Hippocampal formation (tissue), 2 donors: Measurements from ENCODE around the gene TTC17.
"Not testable (repeated sequence)": the region's sequence is repeated elsewhere in the genome, so short reads cannot be mapped to it uniquely, and the experiment has no call there.

Source experiments
- DNase-seq, 2 donors: peaks; one replicate each; lab custom pipeline; 2025; lab: John Stamatoyannopoulos, UW

The TTC17 gene

DNA sequence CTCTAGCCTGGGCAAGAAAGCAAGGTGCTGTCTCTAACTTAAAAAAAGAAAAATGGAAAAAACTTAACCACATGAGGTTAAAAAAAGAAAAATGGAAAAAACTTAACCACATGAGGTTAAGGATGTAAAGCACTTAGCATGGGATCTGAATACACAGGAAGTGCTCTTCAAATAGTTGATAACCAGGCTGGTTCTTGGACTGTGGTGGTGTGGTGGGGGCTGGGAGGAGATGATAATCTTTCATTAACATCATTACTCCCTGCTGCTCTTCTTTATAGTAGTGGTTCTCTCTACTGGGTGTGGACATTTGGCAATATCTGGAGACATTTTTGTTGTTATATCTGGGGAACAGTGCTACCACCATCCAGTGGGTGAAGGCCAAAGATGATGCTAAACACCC lies 88.4 kb downstream of the TTC17 start:
- no peak for DNase-seq

DNA sequence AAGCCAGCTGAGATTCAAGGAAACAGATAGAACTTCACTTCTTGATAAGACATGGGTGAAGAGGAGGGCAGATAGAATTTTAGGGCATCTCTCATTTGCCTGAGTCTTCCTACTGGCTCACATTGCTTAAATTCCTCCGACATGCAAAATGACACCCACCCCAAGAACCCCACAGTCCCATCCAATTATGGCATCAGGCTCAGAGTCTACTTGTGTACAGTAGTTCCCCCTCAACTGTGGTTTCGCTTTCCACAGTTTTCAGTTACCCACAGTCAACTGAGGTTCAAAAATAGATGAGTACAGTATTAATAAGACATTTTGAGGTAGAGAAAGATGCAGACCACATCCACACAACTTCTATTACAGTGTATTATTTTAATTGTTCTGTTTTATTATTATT lies 99.8 kb downstream of the TTC17 start:
- no peak for DNase-seq

DNA sequence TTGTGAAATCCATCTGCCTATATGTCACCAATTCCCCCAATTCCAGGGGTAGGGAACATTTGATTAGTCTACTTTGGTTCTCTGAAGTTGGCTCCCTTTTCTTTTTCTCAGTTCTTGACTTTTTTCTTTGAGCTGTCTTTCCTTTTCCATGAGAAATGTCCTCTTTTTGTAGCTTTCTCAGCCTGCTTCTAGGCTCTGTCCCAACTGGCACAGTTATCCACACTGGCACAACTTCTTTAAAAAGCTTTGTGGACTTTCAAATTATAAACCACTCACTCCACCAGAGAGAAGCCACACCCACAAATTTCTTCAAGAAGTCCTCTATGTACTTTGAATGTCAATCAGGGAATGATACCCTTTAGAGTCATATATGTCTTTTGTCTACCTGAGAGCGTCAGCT lies 100.5 kb downstream of the TTC17 start:
- DNase-seq = no peak

DNA sequence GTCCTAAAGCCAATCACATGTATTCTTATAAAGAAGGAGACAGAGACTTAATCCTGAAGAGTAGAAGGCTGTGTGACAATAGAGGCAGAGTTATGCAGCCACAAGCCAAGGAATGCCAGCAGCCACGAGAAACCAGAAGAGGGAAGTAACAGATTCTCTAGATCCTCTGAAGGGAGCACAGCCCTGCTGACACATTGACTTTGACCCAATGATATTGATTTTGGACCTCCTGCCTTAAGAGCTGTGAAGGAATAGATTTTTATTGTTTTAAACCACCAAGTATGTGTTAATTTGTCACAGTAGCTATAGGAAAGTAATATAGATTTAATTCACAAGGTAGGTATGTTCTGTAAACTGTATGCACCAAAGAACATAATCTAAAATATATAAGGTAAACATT lies 103.6 kb downstream of the TTC17 start:
- DNase-seq = no peak

DNA sequence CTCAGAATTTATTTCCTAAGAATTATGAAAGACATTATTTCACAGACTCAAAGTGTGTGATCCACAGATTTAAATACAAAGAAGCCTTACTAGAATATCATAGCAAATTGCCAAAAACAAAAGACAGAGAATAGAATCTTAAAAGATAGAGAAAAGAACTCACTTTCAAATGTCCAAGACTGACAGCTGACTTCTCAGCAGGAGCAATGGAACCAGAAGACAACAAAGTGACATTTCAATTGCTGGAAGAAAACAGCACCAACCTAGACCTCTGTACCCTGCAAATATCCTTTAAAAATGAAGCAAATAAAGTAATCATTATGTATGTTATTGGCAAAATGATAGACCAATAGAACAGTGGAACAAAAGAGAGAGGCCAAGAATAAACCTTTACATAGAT lies 109.2 kb downstream of the TTC17 start:
- no peak for DNase-seq

DNA sequence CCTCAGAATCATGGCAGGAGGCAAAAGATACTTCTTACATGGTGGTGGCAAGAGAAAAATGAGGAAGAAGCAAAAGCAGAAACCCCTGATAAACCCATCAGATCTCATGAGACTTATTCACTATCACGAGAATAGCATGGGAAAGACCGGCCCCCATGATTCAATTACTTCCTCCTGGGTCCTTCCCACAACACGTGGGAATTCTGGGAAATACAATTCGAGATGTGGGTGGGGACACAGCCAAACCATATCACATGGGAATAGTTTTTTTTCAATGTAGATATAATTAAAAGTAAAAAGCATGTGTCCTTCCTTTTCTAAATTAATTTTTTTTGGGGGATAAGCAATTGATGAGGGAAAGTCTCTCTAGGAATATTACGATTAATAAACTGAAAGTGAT lies 118.8 kb downstream of the TTC17 start:
- DNase-seq = not testable (repeated sequence)

DNA sequence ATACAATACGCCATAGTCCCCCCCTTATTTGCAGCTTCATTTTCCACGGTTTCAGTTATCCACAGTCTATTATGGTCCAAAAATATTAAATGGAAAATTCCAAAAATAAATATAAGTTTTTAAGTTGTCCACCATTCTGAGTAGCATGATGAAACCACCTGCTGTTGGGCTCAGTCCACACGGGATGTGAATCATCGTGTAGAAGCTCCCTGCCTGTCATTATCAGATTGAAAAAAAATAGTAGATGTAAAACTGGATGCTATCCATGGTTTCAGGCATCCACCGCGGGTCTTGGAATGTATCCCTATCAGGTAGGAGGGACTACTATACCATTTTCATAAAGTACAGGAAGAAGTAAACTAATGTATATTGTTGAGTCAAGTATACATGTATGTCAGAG lies 127.4 kb downstream of the TTC17 start:
- no peak for DNase-seq

DNA sequence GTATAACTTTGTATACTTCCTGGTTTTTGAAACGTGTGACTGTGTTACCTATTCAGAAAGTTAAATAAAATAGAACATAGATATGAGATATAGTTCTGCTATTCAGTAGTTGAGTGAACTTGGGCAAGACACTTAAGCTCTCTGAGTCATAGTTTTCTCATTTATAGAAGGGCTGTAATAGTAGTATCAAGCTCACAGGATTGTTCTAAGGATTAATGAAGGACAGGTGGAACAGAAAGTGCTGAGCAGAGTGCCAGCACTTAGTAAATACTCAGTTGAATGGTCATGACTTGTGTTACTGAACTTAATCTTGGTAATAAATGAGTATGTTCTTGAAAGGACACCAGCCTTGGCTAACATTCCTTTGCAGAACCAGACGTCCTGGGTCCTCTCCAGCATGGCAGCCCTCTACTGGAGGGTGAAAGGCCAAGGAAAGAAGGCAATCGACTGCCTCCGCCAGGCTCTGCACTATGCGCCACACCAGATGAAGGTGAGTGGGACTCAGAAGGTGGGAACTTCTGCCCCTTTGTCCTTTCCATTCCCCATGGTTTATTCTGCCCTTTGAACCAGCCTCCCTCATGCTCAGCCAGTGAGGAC lies 131.2 kb downstream of the TTC17 start:
- no peak for DNase-seq

DNA sequence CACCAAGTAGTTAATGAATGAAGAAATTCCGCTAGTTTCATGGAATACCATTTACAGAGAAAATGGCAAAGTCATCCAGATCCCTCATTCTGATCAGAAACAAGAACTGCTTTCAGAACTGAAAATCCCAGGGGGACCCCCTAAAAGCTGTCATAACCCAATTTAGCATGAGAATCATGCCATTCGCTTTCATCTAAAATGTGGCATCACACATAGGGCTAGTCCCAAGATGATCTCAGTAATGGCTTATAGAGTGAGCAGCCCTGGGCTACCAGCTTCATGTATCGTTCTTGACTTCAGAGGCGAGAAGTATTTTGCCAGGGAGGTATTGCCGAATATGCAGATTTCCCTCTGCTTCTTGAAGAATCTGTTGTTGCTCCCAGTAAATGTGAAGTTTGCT lies 134.0 kb downstream of the TTC17 start:
- no peak for DNase-seq

DNA sequence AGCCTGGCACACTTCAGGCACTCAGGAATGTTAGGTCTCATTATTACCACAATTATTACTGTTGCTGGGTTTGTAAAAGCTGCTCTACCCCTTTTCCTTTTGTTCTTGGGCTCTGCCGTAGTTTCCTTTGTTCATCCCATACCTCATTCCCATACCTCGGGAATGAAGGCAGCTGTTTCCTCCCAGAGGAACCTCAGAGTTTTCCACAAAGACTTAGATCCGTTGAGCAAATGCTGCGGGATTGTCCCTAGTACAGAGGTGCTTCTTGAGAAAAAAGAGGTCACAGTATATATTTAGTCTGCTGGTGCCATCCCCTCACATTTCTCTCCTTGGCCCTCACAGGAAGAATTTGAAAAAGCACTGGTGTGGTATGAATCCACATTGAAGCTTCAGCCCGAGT lies 134.7 kb downstream of the TTC17 start:
- DNase-seq = no peak

DNA sequence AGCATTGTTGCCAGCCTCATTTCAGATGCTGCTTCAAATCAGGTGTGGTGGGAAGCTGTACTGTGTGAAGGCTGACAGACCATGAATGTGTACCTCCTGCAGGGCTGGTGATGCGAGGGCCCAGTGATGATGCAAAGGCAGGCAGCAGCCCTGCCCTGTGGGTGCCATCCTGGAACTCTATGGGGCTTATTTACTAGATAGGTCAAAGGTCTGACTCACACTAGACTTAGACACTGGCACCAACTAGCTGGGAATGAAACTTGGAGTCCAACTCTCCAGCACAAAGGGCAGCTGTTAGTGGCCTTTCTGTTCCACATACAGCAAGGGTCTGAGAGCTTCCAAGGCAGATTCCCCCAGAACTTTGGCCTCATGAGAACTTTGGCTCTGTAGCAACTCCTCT lies 138.4 kb downstream of the TTC17 start:
- no peak for DNase-seq

DNA sequence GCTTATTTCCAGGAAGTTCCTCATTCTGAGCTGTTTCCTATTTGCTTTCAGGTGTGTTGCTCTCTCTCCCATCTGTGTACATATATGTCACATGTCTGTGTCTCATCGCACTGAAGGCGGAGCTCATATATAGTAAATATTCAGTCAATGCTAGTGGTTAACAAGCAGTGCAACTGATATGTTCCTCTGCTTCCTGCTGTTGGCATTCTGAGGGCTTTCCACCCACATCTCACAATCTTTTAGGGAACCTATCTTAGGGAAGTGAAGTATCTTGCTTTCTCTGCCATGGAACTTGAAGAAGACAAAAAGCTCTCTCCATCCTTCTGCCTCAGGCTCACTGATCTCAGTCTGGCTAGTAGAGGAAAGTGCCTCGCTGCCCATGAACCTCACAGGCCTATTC lies 139.8 kb downstream of the TTC17 start:
- no peak for DNase-seq

DNA sequence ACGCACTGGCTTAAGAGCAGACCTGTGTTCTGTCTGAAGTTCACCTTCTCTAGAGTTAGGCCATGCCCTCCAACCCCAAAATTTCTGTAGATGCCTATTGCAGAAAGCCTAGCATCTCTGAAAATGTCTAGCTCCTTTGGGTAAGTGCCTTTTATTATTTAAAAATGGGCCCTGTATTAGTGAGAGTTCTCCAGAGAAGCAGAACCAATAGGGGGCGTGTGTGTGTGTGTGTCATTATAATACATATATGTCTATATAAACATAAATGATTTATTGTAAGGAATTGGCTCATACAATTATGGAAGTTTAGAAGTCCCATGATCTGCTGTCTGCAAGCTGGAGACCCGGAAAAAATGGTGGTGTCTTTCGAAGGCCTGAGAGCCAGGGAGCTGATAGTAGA lies 144.7 kb downstream of the TTC17 start:
- no peak for DNase-seq

DNA sequence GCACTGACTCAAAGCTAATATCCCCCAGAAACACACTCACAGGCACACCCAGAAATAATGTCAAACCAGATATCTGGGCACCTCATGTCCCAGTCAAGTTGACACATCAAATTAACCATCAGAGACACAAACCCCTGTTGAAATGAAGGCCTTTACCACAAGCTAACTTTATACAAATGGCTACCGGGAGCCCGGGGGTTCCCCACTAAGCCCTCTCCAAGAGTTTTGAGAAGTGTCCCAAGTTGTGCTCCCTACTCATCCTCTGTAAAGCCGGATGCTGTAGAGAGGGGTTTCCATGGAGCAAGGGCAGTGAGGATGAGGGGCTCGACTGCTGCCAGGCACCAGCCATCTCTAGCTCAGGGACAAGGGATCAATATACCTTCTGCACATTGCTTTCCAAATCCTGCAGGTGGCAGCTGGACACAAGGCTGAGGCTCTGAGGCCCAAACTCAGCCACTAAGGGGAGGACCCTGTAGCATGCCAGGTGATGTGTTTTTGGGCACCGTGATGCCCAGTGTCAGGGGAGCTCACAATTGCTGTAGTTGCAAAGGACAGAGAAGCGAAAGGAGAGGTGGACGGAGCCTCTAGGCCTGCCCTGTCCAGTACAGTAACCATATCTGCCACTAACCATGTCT lies 145.7 kb downstream of the TTC17 start:
- no peak for DNase-seq

DNA sequence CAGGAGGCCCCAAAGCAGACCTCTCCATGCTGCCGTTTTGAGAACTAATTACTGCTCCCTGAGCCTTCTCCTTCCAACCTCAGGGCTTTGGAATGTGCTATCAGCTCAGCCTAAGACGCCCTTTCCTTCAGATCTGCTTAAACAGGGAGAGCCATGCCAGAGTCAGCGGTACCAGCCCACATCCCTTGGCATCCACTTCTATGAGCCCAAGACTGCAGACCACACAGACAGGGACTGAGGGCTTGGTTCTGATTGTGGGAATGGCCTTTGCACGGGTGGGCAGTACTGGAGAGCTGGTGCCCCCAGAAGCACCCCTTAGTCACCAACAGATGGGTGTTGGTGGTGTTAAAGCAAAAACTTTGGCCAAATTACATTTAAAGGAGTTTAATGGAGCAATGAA lies 146.5 kb downstream of the TTC17 start:
- DNase-seq = no peak

DNA sequence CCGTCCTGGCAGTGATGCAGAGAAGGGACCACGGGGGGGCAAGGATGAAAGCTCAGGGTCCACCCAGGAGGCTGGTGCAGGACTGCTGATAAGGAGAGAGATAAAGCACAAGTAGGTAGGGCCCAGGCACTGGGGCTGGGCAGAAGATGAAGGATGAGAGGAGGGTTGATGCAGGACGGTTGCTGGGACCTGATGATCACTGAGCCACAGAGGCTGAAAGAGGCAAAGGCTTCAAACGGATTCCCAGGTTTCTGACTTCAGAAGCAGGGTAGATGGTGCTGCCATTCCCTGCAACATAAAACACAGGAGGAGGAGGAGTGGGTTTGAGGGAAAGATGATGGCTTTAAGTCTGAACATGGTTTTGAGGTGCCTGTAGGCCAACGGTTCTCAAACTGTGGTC lies 148.5 kb downstream of the TTC17 start:
- no peak for DNase-seq

DNA sequence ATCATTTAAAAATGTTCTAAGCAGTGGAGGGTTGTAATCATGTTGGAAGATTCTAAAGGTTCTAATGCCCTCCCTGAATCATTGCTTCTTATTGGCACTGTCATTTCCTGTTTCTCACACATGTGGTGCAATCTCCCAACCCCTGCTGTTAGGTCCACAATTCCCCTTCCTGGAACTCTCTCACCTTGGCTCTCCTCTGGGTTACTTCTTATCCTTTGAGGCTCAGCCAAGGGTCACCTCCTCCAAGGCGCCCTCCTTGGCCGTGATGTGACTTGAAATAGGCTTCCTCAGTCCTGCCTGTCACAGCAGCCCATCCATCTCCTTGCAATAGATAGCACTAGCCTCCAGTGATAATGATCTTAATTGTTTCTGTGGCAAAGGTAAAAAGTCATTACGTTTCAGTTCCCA lies 149.8 kb downstream of the TTC17 start:
- DNase-seq = no peak

DNA sequence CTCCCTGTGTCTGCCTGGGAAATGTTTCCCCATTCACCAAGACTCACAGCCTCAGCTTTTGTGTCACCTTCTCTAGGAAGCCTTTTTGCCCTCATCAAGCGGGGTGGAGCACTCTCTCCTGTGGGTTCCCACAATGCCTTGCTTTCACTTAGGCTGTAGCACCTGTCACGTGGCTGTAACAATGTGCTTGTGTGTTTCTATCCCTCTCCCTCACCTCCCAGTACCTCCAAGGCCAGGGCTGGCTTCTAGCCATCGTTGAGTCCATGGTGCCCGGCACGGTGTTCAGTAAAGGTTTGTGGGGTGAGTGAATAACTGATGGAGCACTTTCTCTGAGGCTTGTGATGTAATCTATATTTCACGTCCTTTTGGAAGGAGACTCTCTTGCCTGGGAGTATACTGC lies 153.2 kb downstream of the TTC17 start:
- DNase-seq = no peak

DNA sequence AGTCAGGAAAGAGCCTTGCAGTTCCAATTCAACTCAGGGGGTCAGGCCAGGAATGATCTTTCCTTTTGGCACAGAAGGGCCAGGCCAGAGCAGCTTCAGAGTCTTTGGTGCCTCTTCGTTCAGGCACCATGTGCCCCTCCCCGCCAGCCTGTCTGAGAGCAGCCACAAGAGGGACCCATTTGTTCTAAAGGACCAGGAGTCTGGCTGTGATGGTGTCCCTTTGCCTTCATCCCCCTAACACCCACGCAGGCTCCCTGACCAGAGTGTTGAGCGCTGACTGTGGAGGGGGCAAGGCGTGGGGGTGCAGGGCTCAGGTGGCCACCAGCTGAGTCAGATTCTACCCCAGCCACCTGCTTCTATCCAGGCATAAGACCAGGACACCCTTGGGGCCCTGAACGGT lies 156.4 kb downstream of the TTC17 start:
- DNase-seq = no peak

DNA sequence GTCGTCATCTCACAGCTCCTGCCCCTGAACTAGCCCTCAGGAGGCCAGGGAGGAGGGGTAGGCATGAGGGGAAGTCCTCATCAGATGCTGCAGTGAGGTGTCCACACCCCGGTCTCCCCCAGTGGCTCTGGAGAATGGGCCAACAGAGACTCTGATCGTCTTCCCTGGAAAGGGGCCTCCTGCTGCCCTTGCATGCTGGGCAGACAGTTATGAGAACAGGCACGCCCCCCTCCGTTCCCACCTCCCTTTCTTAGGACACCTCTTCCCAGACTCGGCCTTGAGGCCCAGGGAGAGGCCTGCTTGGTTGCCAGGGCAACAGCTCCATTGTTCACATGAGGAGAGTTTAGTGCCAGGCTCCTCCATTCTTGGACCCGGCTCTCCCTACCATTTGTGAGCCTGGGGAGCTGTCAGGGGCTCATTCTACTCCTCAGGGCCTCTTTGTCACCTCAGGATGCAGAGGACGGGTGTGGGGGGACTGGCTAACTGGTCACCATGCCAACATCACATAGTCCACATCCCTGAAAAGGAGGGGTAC lies 157.7 kb downstream of the TTC17 start:
- no peak for DNase-seq

DNA sequence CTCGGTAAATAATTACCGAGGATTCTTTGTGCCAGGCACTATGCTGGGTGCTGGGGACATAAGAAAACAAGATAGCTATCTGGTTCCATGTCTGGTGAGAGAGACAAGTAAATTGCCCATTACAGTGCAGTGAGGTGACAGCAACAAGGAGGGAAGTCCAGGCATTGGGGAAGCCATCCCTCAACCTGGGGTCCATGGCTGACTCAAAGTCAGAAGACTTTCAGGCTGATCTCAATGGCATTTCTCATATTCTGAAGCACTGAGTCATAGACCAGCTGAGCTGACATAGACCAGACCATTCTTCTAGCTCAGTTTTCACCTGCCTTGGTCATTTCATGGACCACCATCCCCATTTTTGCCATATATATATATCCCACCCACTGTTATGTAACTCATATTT lies 158.8 kb downstream of the TTC17 start:
- no peak for DNase-seq

DNA sequence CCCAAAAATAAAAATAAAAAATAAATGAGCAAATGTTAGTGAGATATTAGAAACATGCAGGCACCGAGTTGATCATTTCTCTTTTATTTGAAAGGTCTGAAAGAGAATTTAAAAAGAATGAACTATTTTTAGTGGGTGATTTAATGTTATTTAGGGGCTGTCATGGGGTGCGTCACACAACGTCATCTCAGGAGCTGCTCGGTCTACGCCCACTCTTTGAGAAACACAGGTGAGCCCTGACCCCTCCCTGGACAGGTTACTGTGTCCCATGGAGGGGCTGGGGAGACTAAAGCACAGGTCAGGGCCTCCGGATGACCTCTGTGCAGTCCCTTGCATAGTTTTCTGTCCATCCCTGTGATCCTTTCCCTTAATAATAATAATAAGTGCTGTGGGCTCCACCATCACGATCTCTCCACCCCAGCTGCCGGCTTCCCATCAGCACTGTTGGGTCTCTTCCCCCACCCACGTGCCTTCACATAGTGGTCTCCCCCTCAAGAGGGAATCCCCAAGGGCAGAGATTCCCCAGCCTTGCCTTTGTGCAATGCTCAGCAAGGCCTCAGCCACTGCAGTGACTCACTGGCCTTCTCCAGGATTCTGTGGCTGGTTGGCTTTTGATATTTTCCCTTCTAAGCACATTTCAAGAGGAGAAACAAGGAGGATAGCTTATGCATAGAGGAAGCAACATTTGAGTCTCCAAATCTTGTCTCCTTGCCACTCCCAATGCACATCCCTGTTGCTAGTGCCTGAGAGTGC lies 159.9 kb downstream of the TTC17 start:
- no peak for DNase-seq

DNA sequence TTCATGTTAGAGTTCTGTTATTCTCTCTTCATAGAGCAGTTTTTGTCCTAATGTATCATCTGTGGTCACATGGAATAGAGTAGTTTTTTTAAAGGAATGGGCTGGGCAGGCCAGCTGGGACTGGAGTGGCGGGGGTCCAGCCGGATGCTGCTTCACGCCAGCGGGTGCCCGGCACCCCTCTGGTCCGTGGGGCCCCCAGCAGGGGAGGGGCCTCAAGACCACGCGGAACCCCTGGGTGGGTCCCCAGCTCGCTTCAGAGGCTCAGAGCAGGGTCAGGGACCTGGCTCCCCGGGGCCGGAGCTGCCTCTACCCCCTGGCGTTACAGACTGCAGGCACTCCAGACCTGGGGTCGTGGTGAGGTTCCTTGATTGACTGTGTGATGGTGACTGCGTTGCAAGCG lies 162.8 kb downstream of the TTC17 start:
- no peak for DNase-seq
